ENCODE results near the gene SMURF2.
"Not testable (repeated sequence)": the region's sequence is repeated elsewhere in the genome, so short reads cannot be mapped to it uniquely, and the experiment has no call there.

DNA sequence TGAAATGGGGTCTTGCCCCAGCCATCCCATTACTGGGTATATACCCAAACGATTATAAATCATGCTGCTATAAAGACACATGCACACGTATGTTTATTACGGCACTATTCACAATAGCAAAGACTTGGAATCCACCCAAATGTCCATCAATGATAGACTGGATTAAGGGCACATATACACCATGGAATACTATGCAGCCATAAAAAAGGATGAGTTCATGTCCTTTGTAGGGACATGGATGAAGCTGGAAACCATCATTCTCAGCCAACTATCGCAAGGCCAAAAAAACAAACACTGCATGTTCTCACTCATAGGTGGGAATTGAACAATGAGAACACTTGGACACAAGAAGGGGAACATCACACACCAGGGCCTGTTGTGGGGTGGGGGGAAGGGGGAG lies 85.1 kb downstream of the SMURF2 start:
- TF ChIP-seq, protein P1, sequence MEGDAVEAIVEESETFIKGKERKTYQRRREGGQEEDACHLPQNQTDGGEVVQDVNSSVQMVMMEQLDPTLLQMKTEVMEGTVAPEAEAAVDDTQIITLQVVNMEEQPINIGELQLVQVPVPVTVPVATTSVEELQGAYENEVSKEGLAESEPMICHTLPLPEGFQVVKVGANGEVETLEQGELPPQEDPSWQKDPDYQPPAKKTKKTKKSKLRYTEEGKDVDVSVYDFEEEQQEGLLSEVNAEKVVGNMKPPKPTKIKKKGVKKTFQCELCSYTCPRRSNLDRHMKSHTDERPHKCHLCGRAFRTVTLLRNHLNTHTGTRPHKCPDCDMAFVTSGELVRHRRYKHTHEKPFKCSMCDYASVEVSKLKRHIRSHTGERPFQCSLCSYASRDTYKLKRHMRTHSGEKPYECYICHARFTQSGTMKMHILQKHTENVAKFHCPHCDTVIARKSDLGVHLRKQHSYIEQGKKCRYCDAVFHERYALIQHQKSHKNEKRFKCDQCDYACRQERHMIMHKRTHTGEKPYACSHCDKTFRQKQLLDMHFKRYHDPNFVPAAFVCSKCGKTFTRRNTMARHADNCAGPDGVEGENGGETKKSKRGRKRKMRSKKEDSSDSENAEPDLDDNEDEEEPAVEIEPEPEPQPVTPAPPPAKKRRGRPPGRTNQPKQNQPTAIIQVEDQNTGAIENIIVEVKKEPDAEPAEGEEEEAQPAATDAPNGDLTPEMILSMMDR (conservative IDR thresholded peaks at IDR 0.05 in 1 of 2, IDR thresholded peaks at IDR 0.05 in 1 of 2; ENCODE audit: low read depth in 1 of 2, low read length in 2 of 2): not testable (repeated sequence)
- not testable (repeated sequence) for TF ChIP-seq EZH2 (IDR thresholded peaks at IDR 0.05; ENCODE audit: low read length, missing control alignments)
